Common myeloid progenitor, CD34-positive (primary cell): ENCODE results near the gene POLD4.

Experiments
- CTCF ChIA-PET: fragments of 350-600 bp; sonication (Branson Sonifier 250); formaldehyde crosslinking; loops from one replicate; lab custom pipeline; 2021; ENCODE audit warnings: antibody characterized with exemption; lab: Charles Lee
- POLR2A ChIA-PET: fragments of 350-600 bp; sonication (Branson Sonifier 250); formaldehyde crosslinking; loops from one replicate; lab custom pipeline; 2021; ENCODE audit warnings: antibody characterized with exemption; lab: Charles Lee
- DNase-seq, 3 donors: peaks; one replicate each; pipeline versions ENCODE4 v3.0.0 to v3.0.0-alpha.2; 2013
- H3K27ac ChIP-seq, 2 experiments: 1 replicate in 1 of 2; 2 replicates in 1 of 2; pipeline ENCODE4 v1.7.0; 2013; ENCODE audit warnings: inconsistent platforms in 2 of 2, low read length in 2 of 2, mild to moderate bottlenecking in 2 of 2, low read depth in 1 of 2, moderate library complexity in 1 of 2; ENCODE audit not compliant: severe bottlenecking in 2 of 2, insufficient read depth in 1 of 2, poor library complexity in 1 of 2
- H3K27me3 ChIP-seq, 5 experiments: replicated peaks in 2 of 5; 1 replicate in 3 of 5; 2 replicates in 2 of 5; pipeline versions ENCODE4 v1.6.1 to v1.7.0; 2013; ENCODE audit warnings: low read length in 4 of 5, mild to moderate bottlenecking in 2 of 5, moderate library complexity in 2 of 5, inconsistent platforms in 1 of 5; ENCODE audit not compliant: insufficient read depth in 5 of 5, control insufficient read depth in 4 of 5
- H3K36me3 ChIP-seq, 4 experiments: 1 replicate in 2 of 4; 2 replicates in 2 of 4; pipeline versions ENCODE4 v1.6.1 to v1.7.0; 2013; ENCODE audit warnings: low read length in 3 of 4, control low read depth in 1 of 4, mild to moderate bottlenecking in 1 of 4; ENCODE audit not compliant: control insufficient read depth in 4 of 4, insufficient read depth in 4 of 4
- H3K4me1 ChIP-seq, 4 experiments: 1 replicate in 3 of 4; 2 replicates in 1 of 4; pipeline versions ENCODE4 v1.6.1 to v1.7.1; 2013; ENCODE audit warnings: low read length in 3 of 4, mild to moderate bottlenecking in 3 of 4, control low read depth in 1 of 4, inconsistent platforms in 1 of 4, moderate library complexity in 1 of 4; ENCODE audit not compliant: control insufficient read depth in 4 of 4, insufficient read depth in 4 of 4; ENCODE audit errors: control extremely low read depth in 1 of 4
- H3K4me3 ChIP-seq, 7 experiments: 1 replicate in 4 of 7; 2 replicates in 3 of 7; pipeline versions ENCODE4 v1.5.1 to v1.7.0; 2013; ENCODE audit warnings: mild to moderate bottlenecking in 7 of 7, low read length in 6 of 7, moderate library complexity in 6 of 7, inconsistent platforms in 2 of 7, low read depth in 2 of 7, control low read depth in 1 of 7; ENCODE audit not compliant: insufficient read depth in 4 of 7, control insufficient read depth in 1 of 7; ENCODE audit errors: extremely low read depth in 1 of 7
- H3K9me3 ChIP-seq, 5 experiments: 1 replicate in 4 of 5; 2 replicates in 1 of 5; pipeline versions ENCODE4 v1.6.1 to v1.7.1; 2013; ENCODE audit warnings: low read length in 4 of 5, mild to moderate bottlenecking in 2 of 5, inconsistent platforms in 1 of 5, low read depth in 1 of 5, moderate library complexity in 1 of 5; ENCODE audit not compliant: control insufficient read depth in 4 of 5, insufficient read depth in 2 of 5; ENCODE audit errors: control extremely low read depth in 1 of 5
- WGBS: methylation state at CpG from one replicate; pipeline ENCODE4 v1.1.5; 2013; ENCODE audit not compliant: insufficient coverage; 5-methylcytosine and 5-hydroxymethylcytosine counted together

Gene POLD4

DNA sequence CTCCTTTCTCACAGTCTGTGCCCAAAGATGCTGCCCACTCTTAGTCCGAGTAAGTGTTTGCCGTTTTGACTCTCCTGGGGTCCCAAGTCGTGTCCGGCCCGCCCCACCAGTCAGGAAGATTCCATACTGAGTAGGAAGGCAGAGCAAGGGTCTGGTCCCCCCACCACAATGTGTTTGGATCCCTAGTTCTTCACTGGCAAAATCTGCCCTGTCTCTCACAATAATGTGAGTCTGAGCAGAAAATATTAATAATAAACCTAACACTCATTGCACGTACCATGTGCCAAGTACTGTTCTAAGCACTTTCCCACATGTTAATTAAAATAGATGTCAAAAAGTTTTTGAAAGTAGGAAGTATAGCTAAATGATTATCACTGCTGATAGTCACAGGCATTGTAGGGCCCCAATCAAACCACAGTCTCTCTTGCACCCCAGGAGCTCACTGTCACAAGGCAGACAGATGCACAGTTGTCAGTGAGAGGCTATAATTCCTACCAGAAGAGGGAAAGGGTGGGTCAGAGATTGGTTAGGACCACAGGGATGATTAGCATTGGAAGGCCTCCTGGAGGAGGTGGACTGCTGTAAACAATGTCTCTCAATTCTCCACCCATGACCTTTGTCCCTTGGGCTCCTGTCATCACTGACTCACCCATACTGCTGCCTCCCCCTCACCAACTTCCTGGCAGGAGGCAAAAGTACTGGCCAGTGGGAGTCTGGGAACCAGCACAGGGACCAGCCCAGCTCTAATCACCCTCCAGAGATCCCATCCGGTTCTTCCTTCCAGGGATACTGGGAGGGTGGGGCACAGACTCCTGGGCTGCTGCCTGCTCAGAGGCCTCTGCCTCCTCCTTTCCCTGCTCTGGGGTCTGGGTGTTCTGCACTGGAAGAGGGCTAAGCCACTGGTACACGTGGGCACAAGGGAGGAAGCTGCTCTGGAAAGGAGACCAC, 1.0 kb upstream of the POLD4 start:
- peak overlapping the region; percentile 46 to 92 for H3K27ac ChIP-seq
- 62% methylated on average over 6 of the region's 8 CpGs for WGBS
- CTCF ChIA-PET: interaction anchor here (0.6 to 20.0 kb wide), 10 partner anchors 8 to 300 kb away, joined by 3 to 892 read pairs (median 4); partner anchors contain the start of genes CLCF1 and RAD9A
- H3K4me1 ChIP-seq: peaks cover 7 to 58% (median 35%) of the 10 kb centered on the region in 4 experiments
- H3K27me3 ChIP-seq: no peaks in the 10 kb centered on the region
- peak in 1 of 3 donors; percentile 29 for DNase-seq
- H3K4me3 ChIP-seq: peak overlapping the region in 6 of 7 experiments; percentile 50 to 95 (median 84)
- peaks cover 0 to 4% (median 0%) of the 10 kb centered on the region in 4 experiments for H3K36me3 ChIP-seq
- no peaks in the 10 kb centered on the region for H3K9me3 ChIP-seq
- POLR2A ChIA-PET: interaction anchor here (0.6 to 2.5 kb wide), 10 partner anchors 8 to 122 kb away, joined by 3 to 14 read pairs (median 4); partner anchors contain the start of gene ANKRD13D

DNA sequence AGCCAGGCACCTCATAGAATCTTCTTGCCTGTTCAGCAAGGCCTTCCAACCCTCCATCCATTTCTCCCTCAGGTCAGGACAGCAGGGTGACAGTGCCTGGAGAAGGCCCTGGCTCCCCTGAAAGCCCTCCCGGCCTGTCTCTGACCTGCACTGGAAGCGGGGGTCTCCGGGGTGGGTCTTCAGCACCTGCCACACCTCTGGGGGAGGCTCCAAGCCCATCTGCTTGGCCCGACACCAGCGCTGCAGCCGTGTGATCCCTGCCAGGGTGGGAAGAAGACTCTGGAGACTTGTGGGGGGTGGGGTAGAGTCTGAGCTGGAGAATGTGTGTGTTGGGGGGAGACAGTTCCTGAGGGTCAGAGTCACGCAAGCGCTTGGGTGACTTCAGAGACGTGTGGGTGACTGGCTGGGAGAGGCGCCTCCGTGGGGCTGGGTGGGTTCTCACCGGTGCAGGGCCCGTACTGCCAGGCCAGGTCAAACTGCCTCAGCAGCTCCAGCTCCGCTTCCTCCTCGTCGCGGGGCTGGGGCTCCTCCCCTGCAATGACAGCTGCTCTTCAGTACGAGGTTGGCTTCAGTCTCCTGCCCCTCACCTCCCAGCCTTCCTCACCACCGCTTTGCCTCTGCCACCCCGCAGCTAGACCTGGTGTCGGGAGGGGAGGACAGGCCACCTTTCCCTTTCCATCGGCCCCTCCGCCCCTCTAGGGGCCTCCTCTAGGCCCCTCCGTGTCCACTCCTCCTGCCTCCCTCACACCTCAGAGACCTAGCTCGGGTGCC, 615 bp downstream of the POLD4 start:
- Histone ChIP-seq H3K4me1 (peaks cover 7 to 52% (median 41%) of the 10 kb centered on the region in 4 experiments), H3K36me3 (peaks cover 0 to 4% (median 0%) of the 10 kb centered on the region in 4 experiments), H3K27ac (peak overlapping the region; percentile 79 to 92), H3K9me3 (no peaks in the 10 kb centered on the region), H3K27me3 (no peaks in the 10 kb centered on the region), H3K4me3 (peak overlapping the region; percentile 59 to 95 (median 79))
- CTCF ChIA-PET: interaction anchor here (1.0 to 20.0 kb wide), 12 partner anchors 10 to 230 kb away, joined by 3 to 892 read pairs (median 5); partner anchors contain the start of genes CLCF1 and RAD9A
- peak in 1 of 3 donors; percentile 46 for DNase-seq
- WGBS: 16% methylated on average over 21 of the region's 25 CpGs
- POLR2A ChIA-PET: interaction anchor here (0.6 to 2.5 kb wide), 12 partner anchors 12 to 79 kb away, joined by 3 to 14 read pairs (median 4); partner anchors contain the start of genes ANKRD13D and PPP1CA

DNA sequence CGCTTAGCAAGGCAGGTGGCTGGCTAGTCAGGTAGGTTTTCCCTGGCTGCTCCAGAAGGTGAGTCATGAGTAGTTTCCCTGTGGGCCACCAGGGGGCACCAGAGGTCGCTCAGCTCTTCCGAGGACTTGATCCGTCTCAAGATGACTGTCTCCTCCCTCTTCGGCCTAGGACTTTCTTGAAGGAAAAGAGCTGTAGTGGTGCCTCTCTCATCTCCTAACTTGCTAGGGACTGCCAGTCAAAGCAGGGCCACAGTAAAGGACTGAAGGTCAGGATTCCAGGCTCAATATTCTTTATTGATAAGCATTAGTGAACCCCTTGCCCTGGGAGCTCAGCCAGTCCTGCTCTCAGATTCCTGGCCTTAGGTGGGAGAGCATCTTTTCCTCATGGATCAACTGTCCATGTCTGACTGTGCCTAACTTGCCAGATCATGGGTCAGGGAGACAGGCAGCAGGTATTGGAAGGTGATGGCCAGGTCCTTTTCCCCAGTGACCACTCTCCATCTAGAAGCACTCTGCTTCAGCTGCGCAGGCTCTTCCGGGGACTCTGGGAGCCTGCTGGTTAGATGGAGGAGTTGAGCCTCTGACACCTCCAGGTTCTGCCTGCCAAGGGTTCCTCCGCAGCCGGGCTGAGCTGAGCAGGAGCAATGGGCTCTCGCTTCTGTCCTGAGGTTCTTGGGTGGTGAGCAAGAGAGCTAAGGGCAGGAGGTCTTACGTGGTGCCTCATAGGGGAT, 1.9 kb downstream of the POLD4 start:
- POLR2A ChIA-PET: interaction anchor here (0.7 to 1.1 kb wide), 2 partner anchors 36 to 78 kb away, joined by 3 read pairs; no protein-coding TSS in a partner anchor
- H3K4me1 ChIP-seq: peaks cover 7 to 41% (median 35%) of the 10 kb centered on the region in 4 experiments
- WGBS: 33% methylated on average over 6 of the region's 11 CpGs
- H3K9me3 ChIP-seq: no peaks in the 10 kb centered on the region
- H3K27me3 ChIP-seq: no peaks in the 10 kb centered on the region
- no peak overlapping the region for H3K27ac ChIP-seq
- H3K4me3 ChIP-seq: peak overlapping the region in 1 of 7 experiments; percentile 11
- peaks cover 0 to 4% (median 0%) of the 10 kb centered on the region in 4 experiments for H3K36me3 ChIP-seq
- DNase-seq: peak; percentile 79 to 87 (median 80)
- CTCF ChIA-PET: interaction anchor here (0.6 to 20.0 kb wide), 26 partner anchors 8 to 231 kb away, joined by 3 to 892 read pairs (median 4); partner anchors contain the start of genes CLCF1 and RAD9A

DNA sequence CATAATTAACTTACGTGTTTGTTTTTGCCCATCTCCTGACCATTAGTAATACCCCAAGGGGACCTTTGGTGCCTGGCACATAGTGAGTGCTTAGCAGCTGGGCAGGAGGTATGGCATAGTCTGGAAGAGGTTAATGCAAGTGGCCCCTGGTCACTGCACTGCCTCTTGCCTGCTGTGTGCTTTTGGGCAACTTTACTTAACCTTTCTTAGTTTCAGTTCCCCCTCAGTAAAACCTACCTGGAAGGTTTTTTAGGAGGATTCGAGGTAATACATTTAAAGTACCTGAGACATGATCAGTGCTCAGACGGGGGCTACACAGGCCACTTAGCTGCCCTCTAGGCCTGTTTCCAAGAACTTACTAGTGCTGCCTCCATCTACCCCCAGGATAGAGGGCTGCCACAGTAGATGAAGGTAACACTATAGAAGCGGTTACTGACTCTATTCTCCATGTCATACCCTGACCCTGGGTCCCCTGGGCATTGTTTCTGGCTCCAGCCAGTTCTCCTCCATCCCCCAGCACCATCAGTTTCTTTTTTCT, 3.3 kb downstream of the POLD4 start:
- no peak overlapping the region for H3K27ac ChIP-seq
- no peak for DNase-seq
- WGBS: 87% methylated on average over 2 of the region's 4 CpGs
- no peaks in the 10 kb centered on the region for H3K27me3 ChIP-seq
- H3K4me1 ChIP-seq: peaks cover 7 to 54% (median 38%) of the 10 kb centered on the region in 4 experiments
- H3K4me3 ChIP-seq: no peak overlapping the region
- ChIA-PET CTCF (interaction anchor here (0.8 to 20.0 kb wide), 9 partner anchors 10 to 100 kb away, joined by 3 to 892 read pairs (median 3); partner anchors contain the start of genes CLCF1 and RAD9A), POLR2A (no interaction called here)
- peaks cover 0 to 4% (median 0%) of the 10 kb centered on the region in 4 experiments for H3K36me3 ChIP-seq
- H3K9me3 ChIP-seq: no peaks in the 10 kb centered on the region

DNA sequence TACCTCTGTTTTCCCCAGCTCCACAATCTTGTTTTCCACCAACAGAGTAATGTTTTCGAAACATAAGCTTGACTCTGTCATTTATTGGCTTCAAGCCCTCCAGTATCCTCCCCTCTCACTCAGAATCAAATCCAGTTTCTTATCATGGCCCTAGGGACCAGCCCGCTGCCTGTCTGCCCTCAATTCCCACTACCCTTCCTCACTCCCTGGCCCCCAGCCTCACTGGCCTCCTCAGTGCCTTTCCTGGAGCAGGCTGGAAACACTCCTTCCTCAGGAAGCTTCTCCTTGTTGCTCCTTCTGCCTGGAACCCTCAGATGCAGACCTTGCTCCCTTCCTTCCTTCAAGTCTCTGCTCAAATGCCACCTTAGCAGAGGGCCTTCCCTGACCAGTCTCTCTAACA, 3.9 kb downstream of the POLD4 start:
- Histone ChIP-seq H3K4me1 (peaks cover 7 to 53% (median 35%) of the 10 kb centered on the region in 4 experiments), H3K9me3 (no peaks in the 10 kb centered on the region), H3K27me3 (no peaks in the 10 kb centered on the region), H3K27ac (no peak overlapping the region), H3K4me3 (no peak overlapping the region), H3K36me3 (peaks cover 0 to 4% (median 0%) of the 10 kb centered on the region in 4 experiments)
- ChIA-PET CTCF (interaction anchor here (0.6 to 20.0 kb wide), 8 partner anchors 9 to 32 kb away, joined by 3 to 892 read pairs (median 3); partner anchors contain the start of genes CLCF1 and RAD9A), POLR2A (no interaction called here)
- WGBS: 96% methylated on average over 2 of the region's 2 CpGs
- no peak for DNase-seq
